ENCODE data around the gene TDP2. TPM values are rescaled to one million over a fixed set of nuclear protein-coding genes. Genes with fewer than 3 reads are reported as not detected.

TDP2 gene
- total and polyA plus RNA-seq, 9 of the 15 experiments (the other 6 are each of a cell fraction or from before 2014, with no cell fraction given) = 27.7 to 60.1 (median 31.8) TPM

- H3K4me3 ChIP-seq = no peak overlapping the region
- no peaks in the 10 kb centered on the region for H3K79me2 ChIP-seq (ENCODE audit: control insufficient read depth, insufficient read depth, low read length)
- H3K36me3 ChIP-seq (ENCODE audit: control insufficient read depth, insufficient read depth, low read length) = no peaks in the 10 kb centered on the region
- CTCF ChIA-PET (ENCODE audit: low intra/inter-chr PET ratio) = no interaction called here
- no peaks in the 10 kb centered on the region for H4K20me1 ChIP-seq (replicated peaks; ENCODE audit: control insufficient read depth, insufficient read depth, low read length)
- H3K9ac ChIP-seq (ENCODE audit: insufficient read depth in 1 of 2, low read depth in 2 of 2, low read length in 2 of 2) = no peak overlapping the region
- no peak overlapping the region for H3K27ac ChIP-seq (ENCODE audit: extremely low read depth, low read depth, low read length)
- no peak overlapping the region for H3K4me2 ChIP-seq (ENCODE audit: insufficient read depth, low read length)
- in situ Hi-C loops (cut with MboI) = no loop called here
- no peaks in the 10 kb centered on the region for H3K9me1 ChIP-seq (ENCODE audit: control insufficient read depth, insufficient read depth, low read length)
- intact Hi-C loops (cut with micrococcal nuclease) = no loop called here
- no peaks in the 10 kb centered on the region for H3K9me3 ChIP-seq (replicated peaks; ENCODE audit: control insufficient read depth, insufficient read depth, low read depth, low read length)
- 3% methylated on average over 7 of the region's 7 CpGs for WGBS (ENCODE audit: insufficient coverage, low coverage, missing lambda C conversion rate)
- POLR2A ChIA-PET = interaction anchor here (1.3 kb wide), 1 partner anchor 15 kb away, joined by 3 read pairs; no protein-coding TSS in a partner anchor
- ATAC-seq (no peak), DNase-seq (ENCODE audit: extremely low read depth in 1 of 4, low spot score in 3 of 4) (no peak), FAIRE-seq (no peak)
- no TSS peak for BruUV-seq (replicated peaks)
- H2AFZ ChIP-seq (ENCODE audit: low read depth, low read length) = no peak overlapping the region
- peaks cover 10 to 12% of the 10 kb centered on the region in 2 experiments; a peak in 3 of 5 replicates for H3K27me3 ChIP-seq (ENCODE audit: control insufficient read depth in 2 of 2, insufficient read depth in 2 of 2, low read length in 2 of 2)
- peaks cover 7 to 11% of the 10 kb centered on the region in 2 experiments; a peak in 4 of 5 replicates for H3K4me1 ChIP-seq (replicated peaks in 1 of 2; ENCODE audit: control insufficient read depth in 2 of 2, insufficient read depth in 2 of 2, low read length in 2 of 2)
- no peak for TF ChIP-seq ZNF165 (CRISPR knock-in tag; IDR thresholded peaks at IDR 0.05; ENCODE audit: borderline replicate concordance)
- TF ChIP-seq CBX2 (IDR thresholded peaks at IDR 0.05; ENCODE audit: insufficient read depth, low read length, poor library complexity, severe bottlenecking) = peak; percentile 52
These were observed 22.8 kb downstream of the TDP2 start for GRCh38 chr6:24643920-24644319.

GRCh38 chr6:24642061-24642460 is 24.6 kb downstream of the TDP2 start:
- Histone ChIP-seq H3K4me2 (ENCODE audit: insufficient read depth, low read length) (no peak overlapping the region), H3K27ac (ENCODE audit: extremely low read depth, low read depth, low read length) (no peak overlapping the region), H3K4me1 (replicated peaks in 1 of 2; ENCODE audit: control insufficient read depth in 2 of 2, insufficient read depth in 2 of 2, low read length in 2 of 2) (peaks cover 7 to 11% of the 10 kb centered on the region in 2 experiments; a peak in 4 of 5 replicates), H3K4me3 (no peak overlapping the region), H3K79me2 (ENCODE audit: control insufficient read depth, insufficient read depth, low read length) (no peaks in the 10 kb centered on the region), H3K9ac (ENCODE audit: insufficient read depth in 1 of 2, low read depth in 2 of 2, low read length in 2 of 2) (no peak overlapping the region), H2AFZ (ENCODE audit: low read depth, low read length) (no peak overlapping the region), H4K20me1 (replicated peaks; ENCODE audit: control insufficient read depth, insufficient read depth, low read length) (no peaks in the 10 kb centered on the region), H3K9me3 (replicated peaks; ENCODE audit: control insufficient read depth, insufficient read depth, low read depth, low read length) (no peaks in the 10 kb centered on the region), H3K27me3 (ENCODE audit: control insufficient read depth in 2 of 2, insufficient read depth in 2 of 2, low read length in 2 of 2) (peaks cover 10 to 12% of the 10 kb centered on the region in 2 experiments; a peak in 3 of 5 replicates), H3K36me3 (ENCODE audit: control insufficient read depth, insufficient read depth, low read length) (no peaks in the 10 kb centered on the region), H3K9me1 (ENCODE audit: control insufficient read depth, insufficient read depth, low read length) (no peaks in the 10 kb centered on the region)
- no TSS peak for BruUV-seq (replicated peaks)
- no peak for DNase-seq (ENCODE audit: extremely low read depth in 1 of 4, low spot score in 3 of 4)
- ATAC-seq = no peak
- CTCF ChIA-PET (ENCODE audit: low intra/inter-chr PET ratio) = no interaction called here
- no peak for FAIRE-seq
- in situ Hi-C loops (cut with MboI) = no loop called here
- POLR2A ChIA-PET = no interaction called here
- intact Hi-C loops (cut with micrococcal nuclease) = no loop called here
- TF ChIP-seq SMAD3 (CRISPR knock-in tag; conservative IDR thresholded peaks at IDR 0.05) (no peak), HNRNPK (IDR thresholded peaks at IDR 0.05; ENCODE audit: low read depth, low read length, poor library complexity, severe bottlenecking) (peak; percentile 47), ZFX (CRISPR knock-in tag; IDR thresholded peaks at IDR 0.05) (no peak), C11orf30 (IDR thresholded peaks at IDR 0.05; ENCODE audit: low read depth) (0 out of 2 replicates have a peak, but pooled peaks have one; percentile 11), ZNF316 (IDR thresholded peaks at IDR 0.05) (peak; percentile 35; the same call in 1 of the 2 replicates), ZNF512 (tag; IDR thresholded peaks at IDR 0.05) (peak; percentile 82), RHOXF2B (CRISPR knock-in tag; conservative IDR thresholded peaks at IDR 0.05) (no peak), ZNF507 (tag; conservative IDR thresholded peaks at IDR 0.05) (no peak), NFXL1 (CRISPR knock-in tag; IDR thresholded peaks at IDR 0.05) (no peak), ZBTB8A (IDR thresholded peaks at IDR 0.05; ENCODE audit: partially characterized antibody) (no peak)
